IMR-90 (cell line): ENCODE measurements around the gene C7orf33.

ENCODE experiments used
- BHLHE40 ChIP-seq: fragments of 150-350 bp; IDR thresholded peaks from 2 replicates; pipeline ENCODE4 v1.6.1; 2016; ENCODE audit warnings: mild to moderate bottlenecking, low read depth, low read length
- CEBPB ChIP-seq: IDR thresholded peaks from 2 replicates; pipeline ENCODE4 v1.6.1; 2012; ENCODE audit warnings: low read depth, low read length, improper control_type of control experiment
- POLR2A ChIP-seq: IDR thresholded peaks from 2 replicates; pipeline ENCODE4 v1.6.1; 2012; ENCODE audit warnings: mild to moderate bottlenecking, low read depth, low read length
- TF ChIP-seq, protein P1 (sequence below): conservative IDR thresholded peaks from 2 replicates; pipeline ENCODE4 v1.5.1; 2012; ENCODE audit warnings: mild to moderate bottlenecking, low read depth, low read length, improper control_type of control experiment

DNA sequence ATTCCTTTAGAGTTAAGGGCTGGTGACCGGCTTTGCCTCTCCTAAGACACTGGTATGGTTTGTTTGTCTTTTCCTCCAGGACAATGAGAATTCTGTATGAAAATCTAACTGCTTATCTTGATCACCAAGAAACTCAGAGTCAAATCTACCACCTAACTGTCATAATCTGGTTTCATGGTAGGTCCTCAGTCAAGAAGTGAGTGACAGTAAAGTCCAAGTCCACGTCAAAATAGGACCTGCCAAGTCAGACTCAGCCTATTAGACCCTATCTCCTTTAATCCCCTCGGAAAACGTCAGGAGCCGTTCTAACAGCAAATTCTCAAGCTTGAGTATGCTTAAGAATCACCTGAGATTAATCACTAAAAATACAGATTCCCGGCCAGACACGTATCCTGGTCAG, 37.4 kb downstream of the C7orf33 start:
- TF ChIP-seq, protein P1, sequence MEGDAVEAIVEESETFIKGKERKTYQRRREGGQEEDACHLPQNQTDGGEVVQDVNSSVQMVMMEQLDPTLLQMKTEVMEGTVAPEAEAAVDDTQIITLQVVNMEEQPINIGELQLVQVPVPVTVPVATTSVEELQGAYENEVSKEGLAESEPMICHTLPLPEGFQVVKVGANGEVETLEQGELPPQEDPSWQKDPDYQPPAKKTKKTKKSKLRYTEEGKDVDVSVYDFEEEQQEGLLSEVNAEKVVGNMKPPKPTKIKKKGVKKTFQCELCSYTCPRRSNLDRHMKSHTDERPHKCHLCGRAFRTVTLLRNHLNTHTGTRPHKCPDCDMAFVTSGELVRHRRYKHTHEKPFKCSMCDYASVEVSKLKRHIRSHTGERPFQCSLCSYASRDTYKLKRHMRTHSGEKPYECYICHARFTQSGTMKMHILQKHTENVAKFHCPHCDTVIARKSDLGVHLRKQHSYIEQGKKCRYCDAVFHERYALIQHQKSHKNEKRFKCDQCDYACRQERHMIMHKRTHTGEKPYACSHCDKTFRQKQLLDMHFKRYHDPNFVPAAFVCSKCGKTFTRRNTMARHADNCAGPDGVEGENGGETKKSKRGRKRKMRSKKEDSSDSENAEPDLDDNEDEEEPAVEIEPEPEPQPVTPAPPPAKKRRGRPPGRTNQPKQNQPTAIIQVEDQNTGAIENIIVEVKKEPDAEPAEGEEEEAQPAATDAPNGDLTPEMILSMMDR = no peak
- TF ChIP-seq BHLHE40 (no peak), CEBPB (no peak), POLR2A (no peak)
